Heart right ventricle (tissue), 16 donors: ENCODE measurements around the gene NT5C2. TPM values are rescaled to one million over a fixed set of nuclear protein-coding genes. Genes with fewer than 3 reads are reported as not detected.

Experiments
- ATAC-seq, 8 donors: fragments of 200-7000 bp; cut with Tn5 transposase; one replicate each; pipeline ENCODE4 v1.9.1; 2020; ENCODE audit warnings: mild to moderate bottlenecking in 8 of 8, moderate library complexity in 8 of 8, moderate number of reproducible peaks in 1 of 8
- DNase-seq, 2 donors: peaks; one replicate each; pipeline ENCODE4 v3.0.0-alpha.2; 2020
- H3K27ac ChIP-seq, 10 donors: fragments of 200-600 bp; sonication (generic) in 2 of 10; one replicate each; pipeline versions ENCODE4 v1.5.0 to v1.8.0; 2020 to 2022; ENCODE audit warnings: mild to moderate bottlenecking in 3 of 10
- H3K27me3 ChIP-seq, 7 donors: fragments of 200-600 bp; one replicate each; pipeline ENCODE4 v1.8.0; 2021 to 2022; ENCODE audit warnings: mild to moderate bottlenecking in 2 of 7
- H3K36me3 ChIP-seq, 9 donors: fragments of 200-600 bp; sonication (generic) in 1 of 9; one replicate each; pipeline versions ENCODE4 v1.5.0 to v1.8.0; 2020 to 2022; ENCODE audit warnings: mild to moderate bottlenecking in 2 of 9
- H3K4me1 ChIP-seq, 9 donors: fragments of 200-600 bp; sonication (generic) in 1 of 9; one replicate each; pipeline versions ENCODE4 v1.5.0 to v1.8.0; 2020 to 2022; ENCODE audit warnings: mild to moderate bottlenecking in 4 of 9
- H3K4me3 ChIP-seq, 10 donors: fragments of 200-600 bp; sonication (generic) in 2 of 10; one replicate each; pipeline versions ENCODE4 v1.5.0 to v1.8.0; 2020 to 2022; ENCODE audit warnings: mild to moderate bottlenecking in 7 of 10, moderate library complexity in 2 of 10
- H3K9me3 ChIP-seq, 11 donors: fragments of 200-600 bp in 10 of 11; sonication (generic) in 2 of 11; one replicate each; pipeline versions ENCODE4 v1.5.0 to v1.8.0; 2013 to 2022; ENCODE audit warnings: mild to moderate bottlenecking in 2 of 11, control low read depth in 1 of 11, moderate library complexity in 1 of 11
- WGBS, 2 donors: extraction: QIAGEN DNeasy Blood & Tissue Kit; methylation state at CpG; one replicate each; pipeline ENCODE4 v1.1.7; 2013; ENCODE audit warnings: inconsistent platforms in 1 of 2; 5-methylcytosine and 5-hydroxymethylcytosine counted together
- intact Hi-C, 10 donors: fragments of 100-400 bp; cut with DNase I; formaldehyde crosslinking; loops; one replicate each; pipeline versions ENCODE4 v1.11.1 to v1.14.2; 2022
- polyA plus RNA-seq, 2 donors: library from polyadenylated mRNA; stranded (reverse); fragments of 200-250 nt; gene quantifications; one replicate each; pipeline ENCODE4 v1.2.3, GENCODE V29; 2013
- total RNA-seq, 10 donors: library from RNA; stranded (reverse); fragmentation: NEBNext Ultra II Directional in 3 of 10; extraction: Animal tissue kit (Norgen Biotek cat#: 25700) in 3 of 10; gene quantifications; one replicate each; pipeline versions ENCODE4 v1.2.1 to v1.2.4, GENCODE V29; 2021 to 2023
- TF ChIP-seq, protein P1 (sequence below), 9 donors: fragments of 200-600 bp; sonication (generic) in 2 of 9; IDR thresholded peaks; one replicate each; pipeline versions ENCODE4 v1.5.0 to v1.8.0; 2021 to 2022; ENCODE audit warnings: antibody characterized with exemption in 9 of 9, mild to moderate bottlenecking in 5 of 9, moderate library complexity in 1 of 9
- donor health status: Arrhythmogenic right ventricular cardiomyopathy.
- donor health status: ischemic (EF 13 %, LVEDD 7.1; RV severe dilation, severe dysfunction).
- donor health status: healthy with polysubstance abuse.
- donor health status: DM: no; HTN: yes; CAD: no.
- donor health status: DM: no; HTN: no; CAD: no.
- donor health status: ischemic (EF 25% LVEDD 6.9; RV normal size, moderate dysfunction).
- donor health status: ischemic (EF 25% LVEDD 5.7; RV mildly dilated, moderate dysfunction).
- donor health status: healthy.
- donor health status: DM: yes; HTN: yes; CAD: no.
- donor health status: Ischemic cardiomyopathy.
- donor health status: ischemic (EF 35%, LVEDD 5.7; RV mildly dilated, moderate dysfunction).
- donor health status: nonischemic (EF 11% LVEDD 7.7; RV severe dilation, severe dysfunction).
- donor health status: DM: yes; HTN: yes; CAD: no.
- donor health status: PGD.
- donor health status: ischemic (EF 29% LVEDD 5.4; RV normal size, mild dysfunction).
- donor health status: nonischemic (EF 23%, LVEDD 6.1; RV moderate dilation, normal function).

The NT5C2 gene
- total and polyA plus RNA-seq, 12 donors: 23.9 to 88.2 (median 53.5) TPM

DNA sequence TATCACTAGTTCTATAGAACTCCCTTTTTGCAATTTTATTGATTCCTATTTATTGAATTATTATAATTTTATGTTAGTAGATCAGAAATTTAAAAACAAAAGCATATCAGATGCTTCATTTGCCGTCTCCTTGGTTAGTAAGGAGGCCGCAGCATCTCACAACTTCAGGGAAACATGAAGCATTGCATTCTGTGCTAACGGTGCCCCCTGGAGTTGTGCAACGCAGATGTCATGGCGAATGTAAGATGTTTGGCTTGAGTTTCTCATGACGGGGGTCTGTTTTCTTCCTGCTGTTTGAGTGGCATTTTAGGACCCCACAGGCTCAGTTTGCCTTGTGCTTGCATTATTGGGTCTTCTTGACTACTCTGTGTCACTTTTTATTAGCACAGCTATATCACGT, 150.2 kb downstream of the NT5C2 start:
- Histone ChIP-seq H3K4me3 (no peak overlapping the region), H3K9me3 (no peaks in the 10 kb centered on the region), H3K27ac (peak overlapping the region in 1 of 10 donors; percentile 16), H3K4me1 (peaks cover 0 to 55% (median 29%) of the 10 kb centered on the region in 9 donors), H3K36me3 (no peaks in the 10 kb centered on the region), H3K27me3 (no peaks in the 10 kb centered on the region)
- 93% methylated on average over 7 of the region's 7 CpGs for WGBS, 2 donors
- DNase-seq: no peak
- intact Hi-C loops: no loop called here
- ATAC-seq: no peak
- TF ChIP-seq, protein P1, sequence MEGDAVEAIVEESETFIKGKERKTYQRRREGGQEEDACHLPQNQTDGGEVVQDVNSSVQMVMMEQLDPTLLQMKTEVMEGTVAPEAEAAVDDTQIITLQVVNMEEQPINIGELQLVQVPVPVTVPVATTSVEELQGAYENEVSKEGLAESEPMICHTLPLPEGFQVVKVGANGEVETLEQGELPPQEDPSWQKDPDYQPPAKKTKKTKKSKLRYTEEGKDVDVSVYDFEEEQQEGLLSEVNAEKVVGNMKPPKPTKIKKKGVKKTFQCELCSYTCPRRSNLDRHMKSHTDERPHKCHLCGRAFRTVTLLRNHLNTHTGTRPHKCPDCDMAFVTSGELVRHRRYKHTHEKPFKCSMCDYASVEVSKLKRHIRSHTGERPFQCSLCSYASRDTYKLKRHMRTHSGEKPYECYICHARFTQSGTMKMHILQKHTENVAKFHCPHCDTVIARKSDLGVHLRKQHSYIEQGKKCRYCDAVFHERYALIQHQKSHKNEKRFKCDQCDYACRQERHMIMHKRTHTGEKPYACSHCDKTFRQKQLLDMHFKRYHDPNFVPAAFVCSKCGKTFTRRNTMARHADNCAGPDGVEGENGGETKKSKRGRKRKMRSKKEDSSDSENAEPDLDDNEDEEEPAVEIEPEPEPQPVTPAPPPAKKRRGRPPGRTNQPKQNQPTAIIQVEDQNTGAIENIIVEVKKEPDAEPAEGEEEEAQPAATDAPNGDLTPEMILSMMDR (IDR thresholded peaks at IDR 0.05): no peak

DNA sequence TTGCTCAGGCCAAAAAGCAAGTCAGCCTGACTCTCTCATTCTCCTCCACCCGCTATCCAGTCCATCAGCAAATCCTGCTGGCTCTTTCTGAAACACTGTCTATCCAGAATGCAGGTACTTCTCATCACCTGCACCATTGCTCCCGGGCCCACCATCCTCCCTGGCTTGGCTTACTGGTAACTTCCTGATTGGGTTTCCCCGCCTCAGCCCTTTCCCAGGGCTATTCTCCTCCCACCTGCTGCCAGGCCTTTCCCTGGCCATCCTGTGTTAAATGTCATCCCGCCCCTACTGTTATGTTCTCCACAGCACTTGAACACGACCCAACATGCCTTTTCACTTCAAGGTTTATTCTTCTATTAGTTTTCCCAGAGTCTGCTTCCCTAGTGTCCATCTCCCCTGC, 150.9 kb downstream of the NT5C2 start:
- Histone ChIP-seq H3K4me3 (no peak overlapping the region), H3K9me3 (no peaks in the 10 kb centered on the region), H3K36me3 (no peaks in the 10 kb centered on the region), H3K4me1 (peaks cover 0 to 55% (median 29%) of the 10 kb centered on the region in 9 donors), H3K27me3 (no peaks in the 10 kb centered on the region), H3K27ac (peak overlapping the region in 2 of 10 donors; percentile 2 to 16)
- intact Hi-C loops: no loop called here
- WGBS, 2 donors: 76 to 86% methylated on average over 5 of the region's 5 CpGs
- DNase-seq (no peak), ATAC-seq (no peak)
- TF ChIP-seq, protein P1 (IDR thresholded peaks at IDR 0.05): no peak

DNA sequence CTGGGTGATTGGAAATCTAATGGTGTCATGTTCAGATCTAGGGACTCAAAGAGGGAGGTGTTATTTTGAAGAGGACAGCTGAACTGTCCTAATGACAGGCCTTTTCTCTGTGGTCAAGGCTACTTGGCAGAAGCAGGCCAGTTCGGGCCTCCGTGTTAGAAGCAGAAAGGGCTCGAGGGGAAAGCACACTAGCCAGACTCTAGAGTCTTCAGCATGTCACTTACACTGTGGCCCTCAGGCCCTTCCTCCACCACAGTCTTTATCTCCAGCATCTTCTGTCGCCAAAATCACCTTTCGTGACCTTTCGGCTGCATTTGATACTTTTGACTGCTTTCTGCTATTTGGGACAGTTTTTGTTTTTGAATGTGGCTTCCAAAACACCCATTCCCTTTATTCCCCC, 151.7 kb downstream of the NT5C2 start:
- ATAC-seq: no peak
- intact Hi-C loops: no loop called here
- Histone ChIP-seq H3K36me3 (no peaks in the 10 kb centered on the region), H3K4me1 (peaks cover 0 to 55% (median 28%) of the 10 kb centered on the region in 9 donors), H3K27me3 (no peaks in the 10 kb centered on the region), H3K9me3 (no peaks in the 10 kb centered on the region), H3K27ac (no peak overlapping the region), H3K4me3 (no peak overlapping the region)
- no peak for DNase-seq
- 83 to 84% methylated on average over 6 of the region's 6 CpGs for WGBS, 2 donors
- TF ChIP-seq, protein P1 (IDR thresholded peaks at IDR 0.05): no peak

DNA sequence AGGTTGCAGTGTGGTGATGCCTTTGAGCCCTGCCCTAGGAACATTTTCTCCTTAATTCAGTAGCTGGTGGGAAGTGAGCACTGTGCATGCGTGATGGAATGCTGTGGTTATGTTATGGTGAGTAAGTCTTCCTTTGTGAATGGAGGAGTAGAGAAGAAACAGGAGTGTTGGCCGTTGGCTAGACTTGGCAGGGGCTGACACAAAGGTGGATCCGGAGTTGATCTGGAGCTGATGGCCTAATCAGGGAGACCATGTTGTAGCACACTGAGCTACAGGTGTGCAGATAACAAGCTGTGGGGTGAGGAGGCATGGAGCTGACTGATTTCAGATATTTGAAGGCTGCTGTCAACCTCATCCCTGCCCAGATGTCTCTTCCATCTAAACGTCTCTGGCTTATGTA, 152.7 kb downstream of the NT5C2 start:
- no peak overlapping the region for H3K4me3 ChIP-seq
- H3K4me1 ChIP-seq: peaks cover 0 to 45% (median 19%) of the 10 kb centered on the region in 9 donors
- DNase-seq: no peak
- H3K27ac ChIP-seq: no peak overlapping the region
- H3K27me3 ChIP-seq: no peaks in the 10 kb centered on the region
- no peak for ATAC-seq
- no peaks in the 10 kb centered on the region for H3K9me3 ChIP-seq
- TF ChIP-seq, protein P1 (IDR thresholded peaks at IDR 0.05): no peak
- 82 to 87% methylated on average over 4 of the region's 4 CpGs for WGBS, 2 donors
- no peaks in the 10 kb centered on the region for H3K36me3 ChIP-seq
- intact Hi-C loops: no loop called here
